ENCODE data around the gene PTPRN2. TPM values are rescaled to one million over a fixed set of nuclear protein-coding genes. Genes with fewer than 3 reads are reported as not detected.

PTPRN2 gene
- total and polyA plus RNA-seq, 2 of the 13 experiments (the other 11 are each of a cell fraction or from before 2014, with no cell fraction given) = 2.5 to 24.2 TPM

DNA sequence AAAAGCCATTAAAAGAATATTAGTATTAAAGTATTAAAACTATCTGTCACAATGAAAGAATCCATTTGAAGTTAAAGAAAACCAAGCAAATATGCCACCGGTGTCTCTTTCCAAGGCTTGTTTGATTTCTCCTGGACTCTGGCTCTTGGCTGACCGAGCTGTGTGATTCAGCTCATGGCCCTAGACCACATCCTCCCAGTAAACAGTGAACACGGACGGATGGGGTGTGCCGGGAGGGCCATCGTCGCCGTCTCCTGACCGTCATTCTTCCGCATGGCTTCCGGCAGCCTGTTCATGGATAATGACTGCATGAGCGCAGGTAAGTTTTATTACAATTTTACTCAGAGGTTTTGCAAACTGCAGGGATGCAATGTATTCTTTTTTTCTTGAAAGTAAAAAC is 1032.3 kb downstream of the PTPRN2 start (continued):
- TF ChIP-seq RARG (CRISPR knock-in tag; IDR thresholded peaks at IDR 0.05; ENCODE audit: low read depth) = no peak
- no peak for TF ChIP-seq ZNF83 (CRISPR knock-in tag; IDR thresholded peaks at IDR 0.05; ENCODE audit: borderline replicate concordance)
- 0 out of 2 replicates have a peak, but pooled peaks have one; percentile 26 for TF ChIP-seq ZSCAN31 (CRISPR knock-in tag; IDR thresholded peaks at IDR 0.05; ENCODE audit: low read depth)
- no peak for TF ChIP-seq ZNF20 (CRISPR knock-in tag; IDR thresholded peaks at IDR 0.05)
- TF ChIP-seq, protein P1, sequence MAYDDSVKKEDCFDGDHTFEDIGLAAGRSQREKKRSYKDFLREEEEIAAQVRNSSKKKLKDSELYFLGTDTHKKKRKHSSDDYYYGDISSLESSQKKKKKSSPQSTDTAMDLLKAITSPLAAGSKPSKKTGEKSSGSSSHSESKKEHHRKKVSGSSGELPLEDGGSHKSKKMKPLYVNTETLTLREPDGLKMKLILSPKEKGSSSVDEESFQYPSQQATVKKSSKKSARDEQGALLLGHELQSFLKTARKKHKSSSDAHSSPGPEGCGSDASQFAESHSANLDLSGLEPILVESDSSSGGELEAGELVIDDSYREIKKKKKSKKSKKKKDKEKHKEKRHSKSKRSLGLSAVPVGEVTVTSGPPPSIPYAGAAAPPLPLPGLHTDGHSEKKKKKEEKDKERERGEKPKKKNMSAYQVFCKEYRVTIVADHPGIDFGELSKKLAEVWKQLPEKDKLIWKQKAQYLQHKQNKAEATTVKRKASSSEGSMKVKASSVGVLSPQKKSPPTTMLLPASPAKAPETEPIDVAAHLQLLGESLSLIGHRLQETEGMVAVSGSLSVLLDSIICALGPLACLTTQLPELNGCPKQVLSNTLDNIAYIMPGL (CRISPR knock-in tag; IDR thresholded peaks at IDR 0.05; ENCODE audit: borderline replicate concordance in 1 of 2, low read depth in 1 of 2) = no peak; a peak in 1 of 4 replicates
- 0 out of 2 replicates have a peak, but pooled peaks have one; percentile 29 for TF ChIP-seq RFXAP (CRISPR knock-in tag; IDR thresholded peaks at IDR 0.05; ENCODE audit: borderline replicate concordance)
- no peak; the same call in 1 of the 2 replicates for TF ChIP-seq ZMYM4 (CRISPR knock-in tag; IDR thresholded peaks at IDR 0.05)
- TF ChIP-seq NCOR1 (IDR thresholded peaks at IDR 0.05; ENCODE audit: borderline replicate concordance, low read length) = no peak; the same call in 1 of the 2 replicates
- peak in 1 of 2 experiments; percentile 70; a peak in 2 of 4 replicates for TF ChIP-seq EP300 (IDR thresholded peaks at IDR 0.05; ENCODE audit: low read depth in 2 of 2, low read length in 2 of 2)
- no peak; the same call in 1 of the 2 replicates for TF ChIP-seq EP300 (CRISPR knock-in tag; IDR thresholded peaks at IDR 0.05; ENCODE audit: borderline replicate concordance)
- TF ChIP-seq, protein P2, sequence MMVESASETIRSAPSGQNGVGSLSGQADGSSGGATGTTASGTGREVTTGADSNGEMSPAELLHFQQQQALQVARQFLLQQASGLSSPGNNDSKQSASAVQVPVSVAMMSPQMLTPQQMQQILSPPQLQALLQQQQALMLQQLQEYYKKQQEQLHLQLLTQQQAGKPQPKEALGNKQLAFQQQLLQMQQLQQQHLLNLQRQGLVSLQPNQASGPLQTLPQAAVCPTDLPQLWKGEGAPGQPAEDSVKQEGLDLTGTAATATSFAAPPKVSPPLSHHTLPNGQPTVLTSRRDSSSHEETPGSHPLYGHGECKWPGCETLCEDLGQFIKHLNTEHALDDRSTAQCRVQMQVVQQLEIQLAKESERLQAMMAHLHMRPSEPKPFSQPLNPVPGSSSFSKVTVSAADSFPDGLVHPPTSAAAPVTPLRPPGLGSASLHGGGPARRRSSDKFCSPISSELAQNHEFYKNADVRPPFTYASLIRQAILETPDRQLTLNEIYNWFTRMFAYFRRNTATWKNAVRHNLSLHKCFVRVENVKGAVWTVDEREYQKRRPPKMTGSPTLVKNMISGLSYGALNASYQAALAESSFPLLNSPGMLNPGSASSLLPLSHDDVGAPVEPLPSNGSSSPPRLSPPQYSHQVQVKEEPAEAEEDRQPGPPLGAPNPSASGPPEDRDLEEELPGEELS (CRISPR knock-in tag; IDR thresholded peaks at IDR 0.05) = peak; percentile 77; the same call in 1 of the 2 replicates
- no peak for TF ChIP-seq SOX13 (IDR thresholded peaks at IDR 0.05)
- 0 out of 4 replicates have a peak, but pooled peaks of 1 of the 2 experiments have one; percentile 30 for TF ChIP-seq SOX13 (CRISPR knock-in tag; conservative IDR thresholded peaks at IDR 0.05 in 1 of 2, IDR thresholded peaks at IDR 0.05 in 1 of 2)
- no peak for TF ChIP-seq ZNF207 (IDR thresholded peaks at IDR 0.05; ENCODE audit: borderline replicate concordance)
- TF ChIP-seq ZFY (CRISPR knock-in tag; IDR thresholded peaks at IDR 0.05) = peak; percentile 30; the same call in 1 of the 2 replicates
- 0 out of 2 replicates have a peak, but pooled peaks have one; percentile 38 for TF ChIP-seq IRF2 (CRISPR knock-in tag; IDR thresholded peaks at IDR 0.05)
- no peak for TF ChIP-seq ZNF607 (CRISPR knock-in tag; IDR thresholded peaks at IDR 0.05; ENCODE audit: borderline replicate concordance)
- TF ChIP-seq HDAC6 (IDR thresholded peaks at IDR 0.05; ENCODE audit: low read depth, low read length) = no peak
- TF ChIP-seq, protein P3, sequence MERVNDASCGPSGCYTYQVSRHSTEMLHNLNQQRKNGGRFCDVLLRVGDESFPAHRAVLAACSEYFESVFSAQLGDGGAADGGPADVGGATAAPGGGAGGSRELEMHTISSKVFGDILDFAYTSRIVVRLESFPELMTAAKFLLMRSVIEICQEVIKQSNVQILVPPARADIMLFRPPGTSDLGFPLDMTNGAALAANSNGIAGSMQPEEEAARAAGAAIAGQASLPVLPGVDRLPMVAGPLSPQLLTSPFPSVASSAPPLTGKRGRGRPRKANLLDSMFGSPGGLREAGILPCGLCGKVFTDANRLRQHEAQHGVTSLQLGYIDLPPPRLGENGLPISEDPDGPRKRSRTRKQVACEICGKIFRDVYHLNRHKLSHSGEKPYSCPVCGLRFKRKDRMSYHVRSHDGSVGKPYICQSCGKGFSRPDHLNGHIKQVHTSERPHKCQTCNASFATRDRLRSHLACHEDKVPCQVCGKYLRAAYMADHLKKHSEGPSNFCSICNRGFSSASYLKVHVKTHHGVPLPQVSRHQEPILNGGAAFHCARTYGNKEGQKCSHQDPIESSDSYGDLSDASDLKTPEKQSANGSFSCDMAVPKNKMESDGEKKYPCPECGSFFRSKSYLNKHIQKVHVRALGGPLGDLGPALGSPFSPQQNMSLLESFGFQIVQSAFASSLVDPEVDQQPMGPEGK (CRISPR knock-in tag; IDR thresholded peaks at IDR 0.05) = peak; percentile 36; the same call in 1 of the 2 replicates
- TF ChIP-seq SRSF1 (optimal IDR thresholded peaks at IDR 0.05; ENCODE audit: low read depth, low read length) = no peak
- peak; percentile 56; the same call in 1 of the 2 replicates for TF ChIP-seq ZNF501 (CRISPR knock-in tag; IDR thresholded peaks at IDR 0.05)
- TF ChIP-seq, protein P4, sequence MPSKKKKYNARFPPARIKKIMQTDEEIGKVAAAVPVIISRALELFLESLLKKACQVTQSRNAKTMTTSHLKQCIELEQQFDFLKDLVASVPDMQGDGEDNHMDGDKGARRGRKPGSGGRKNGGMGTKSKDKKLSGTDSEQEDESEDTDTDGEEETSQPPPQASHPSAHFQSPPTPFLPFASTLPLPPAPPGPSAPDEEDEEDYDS (CRISPR knock-in tag; IDR thresholded peaks at IDR 0.05) = peak; percentile 41; the same call in 1 of the 2 replicates
- no peak for TF ChIP-seq CBX2 (IDR thresholded peaks at IDR 0.05; ENCODE audit: low read depth, low read length)
- TF ChIP-seq CBX2 (CRISPR knock-in tag; IDR thresholded peaks at IDR 0.05; ENCODE audit: low read depth) = 0 out of 2 replicates have a peak, but pooled peaks have one; percentile 63
